Measurements from ENCODE around the gene CHAF1B. TPM values are rescaled to one million over a fixed set of nuclear protein-coding genes. Genes with fewer than 3 reads are reported as not detected.
"Not testable (repeated sequence)": the region's sequence is repeated elsewhere in the genome, so short reads cannot be mapped to it uniquely, and the experiment has no call there.

The CHAF1B gene
- total RNA-seq (2014; rRNA removed; shearing (Covaris generic)) = 3.0 and 3.3 TPM in 2 replicates
- polyA plus RNA-seq (2016; fragmentation: Nextera tagmentation; extraction: Ambion mirVana) = 5.2 and 5.3 TPM in 2 replicates

DNA sequence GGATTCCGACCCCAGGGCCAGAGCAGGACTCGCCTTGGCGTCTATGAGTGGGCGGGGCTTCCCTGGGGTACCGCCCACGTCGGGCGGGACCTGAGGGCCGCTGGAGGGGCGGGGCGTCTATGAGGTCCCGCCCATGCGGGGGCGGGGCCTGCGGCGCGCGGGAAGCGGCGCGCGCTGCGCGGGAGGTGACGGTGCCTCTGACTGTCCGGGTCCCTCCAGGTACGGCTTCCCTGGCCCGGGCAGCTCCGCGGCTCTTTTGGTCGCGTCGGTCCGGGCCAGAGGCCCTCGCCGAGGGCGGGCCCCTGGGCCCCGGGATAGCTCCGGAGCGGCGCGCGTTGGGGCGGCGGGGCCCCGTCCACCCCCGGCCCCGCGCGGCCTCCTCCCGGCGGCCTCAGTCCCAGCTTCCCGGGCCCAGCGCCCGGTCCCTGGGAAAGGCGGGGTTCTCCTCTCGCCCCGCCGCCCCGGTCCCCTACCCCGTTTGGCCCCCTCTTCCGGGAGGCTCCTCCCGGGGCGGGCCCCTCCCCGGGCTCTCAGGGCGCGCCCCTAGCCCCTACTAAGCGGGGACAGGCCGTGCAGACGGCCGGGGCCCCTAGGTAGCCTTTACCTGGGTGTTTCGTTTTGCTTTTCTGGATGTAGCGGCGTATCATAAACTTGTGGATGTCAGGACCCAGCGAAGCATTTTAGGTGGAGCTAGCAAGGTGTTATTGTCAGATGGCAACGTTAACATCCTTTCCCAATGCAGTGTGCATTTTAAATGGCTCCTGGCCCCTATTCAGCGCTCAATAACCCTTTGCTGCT is at the start of gene CHAF1B:
Gene CHAF1B (plus strand): TSS at position 160 of the 798 bp plus-strand sequence. CDS start 745 bp downstream, outside the sequence.
- Histone ChIP-seq H3K36me3 (ENCODE audit: low read depth) (no peaks in the 10 kb centered on the region), H3K4me1 (ENCODE audit: insufficient read depth) (peaks cover 5% of the 10 kb centered on the region; the same call in 1 of the 2 replicates), H3K9me2 (ENCODE audit: insufficient read depth) (no peaks in the 10 kb centered on the region), H3K27ac (no peak within 1 kb of the TSS), H3F3A (ENCODE audit: insufficient read depth) (peaks cover 12% of the 10 kb centered on the region; the same call in 1 of the 2 replicates), H3K4me3 (peak within 1 kb of the TSS; percentile 84), H2AFZ (peak within 1 kb of the TSS; percentile 88), H3K9me3 (ENCODE audit: low read depth) (no peaks in the 10 kb centered on the region), H3K27me3 (replicated peaks; ENCODE audit: insufficient read depth) (no peaks in the 10 kb centered on the region), H4K20me1 (ENCODE audit: insufficient read depth) (no peaks in the 10 kb centered on the region), H3K9ac (peak within 1 kb of the TSS; percentile 81), H3K79me2 (ENCODE audit: insufficient read depth) (no peaks in the 10 kb centered on the region), H3K4me2 (ENCODE audit: unreplicated experiment) (peak within 1 kb of the TSS; percentile 90)
- TF ChIP-seq EZH2phosphoT487 (IDR thresholded peaks at IDR 0.05; ENCODE audit: insufficient read depth, low read depth) (no peak), EZH2 (IDR thresholded peaks at IDR 0.05; ENCODE audit: insufficient read depth, poor library complexity, severe bottlenecking) (no peak)
- WGBS, 2 experiments (ENCODE audit: low coverage in 1 of 2, low lambda C conversion rate in 2 of 2, missing lambda C conversion rate in 2 of 2) = 2 to 4% methylated on average over 26 to 48 of the region's 77 CpGs
- in situ Hi-C loops (cut with MboI) = no loop called here
- peak; percentile 91 for DNase-seq

DNA sequence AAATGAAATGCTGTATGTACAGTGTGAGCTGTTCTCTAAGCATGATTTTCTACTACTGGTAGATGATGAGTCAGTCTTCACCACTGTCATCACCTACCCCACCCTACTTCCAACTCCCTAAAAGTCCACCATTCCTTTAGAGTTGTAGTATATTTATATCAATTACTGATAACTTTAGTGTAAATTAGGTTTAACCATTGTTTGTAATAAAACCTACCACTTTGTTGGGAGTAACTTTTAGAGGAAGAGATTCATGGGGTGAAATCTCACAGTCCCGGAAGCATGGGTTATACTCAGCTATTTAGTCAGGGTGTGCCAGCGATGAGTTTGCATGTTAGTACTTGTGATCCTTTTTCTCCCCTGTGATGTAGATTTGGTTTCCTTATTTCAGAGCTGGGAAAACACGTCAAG is 48.1 kb upstream of the CHAF1B start:
- Histone ChIP-seq H3K9me3 (ENCODE audit: low read depth) (no peaks in the 10 kb centered on the region), H3K79me2 (ENCODE audit: insufficient read depth) (peaks cover 90% of the 10 kb centered on the region), H4K20me1 (ENCODE audit: insufficient read depth) (no peaks in the 10 kb centered on the region), H3K4me2 (ENCODE audit: unreplicated experiment) (peak overlapping the region; percentile 55), H3K4me1 (ENCODE audit: insufficient read depth) (peaks cover 23% of the 10 kb centered on the region), H3F3A (ENCODE audit: insufficient read depth) (peaks cover 23% of the 10 kb centered on the region), H3K27me3 (replicated peaks; ENCODE audit: insufficient read depth) (no peaks in the 10 kb centered on the region), H3K4me3 (peak overlapping the region; percentile 20; the same call in 1 of the 2 replicates), H3K27ac (peak overlapping the region; percentile 84), H2AFZ (0 out of 2 replicates have a peak overlapping the region, but pooled peaks have one; percentile 28), H3K9me2 (ENCODE audit: insufficient read depth) (no peaks in the 10 kb centered on the region), H3K36me3 (ENCODE audit: low read depth) (peaks cover 28% of the 10 kb centered on the region), H3K9ac (peak overlapping the region; percentile 22)
- TF ChIP-seq EZH2phosphoT487 (IDR thresholded peaks at IDR 0.05; ENCODE audit: insufficient read depth, low read depth) (no peak), EZH2 (IDR thresholded peaks at IDR 0.05; ENCODE audit: insufficient read depth, poor library complexity, severe bottlenecking) (no peak)
- DNase-seq = peak; percentile 85
- in situ Hi-C loops (cut with MboI) = loop anchor here (10.0 kb wide), 1 partner anchor 192 kb away; no protein-coding TSS in a partner anchor
- 47 to 51% methylated on average over 3 of the region's 3 CpGs for WGBS, 2 experiments (ENCODE audit: low coverage in 1 of 2, low lambda C conversion rate in 2 of 2, missing lambda C conversion rate in 2 of 2)

DNA sequence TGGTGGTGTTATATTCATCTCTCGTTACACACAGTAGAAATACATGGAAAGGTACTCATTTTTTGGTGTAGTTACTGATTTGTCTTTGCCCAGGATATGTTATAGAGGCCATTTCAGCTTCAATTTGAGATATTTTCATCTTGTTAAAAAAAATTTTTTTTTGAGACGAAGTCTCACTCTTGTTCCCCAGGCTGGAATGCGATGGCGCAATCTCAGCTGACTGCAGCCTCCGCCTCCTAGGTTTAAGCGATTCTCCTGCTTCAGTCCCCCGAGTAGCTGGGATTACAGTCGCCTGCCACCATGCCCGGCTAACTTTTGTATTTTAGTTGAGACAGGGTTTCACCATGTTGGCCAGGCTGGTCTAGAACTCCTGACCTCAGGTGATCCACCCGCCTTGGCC is 46.2 kb upstream of the CHAF1B start:
- H3K27ac ChIP-seq = no peak overlapping the region
- H3K79me2 ChIP-seq (ENCODE audit: insufficient read depth) = peaks cover 86% of the 10 kb centered on the region
- H3F3A ChIP-seq (ENCODE audit: insufficient read depth) = peaks cover 23% of the 10 kb centered on the region
- no peak overlapping the region for H3K4me3 ChIP-seq
- H3K9me2 ChIP-seq (ENCODE audit: insufficient read depth) = no peaks in the 10 kb centered on the region
- no peaks in the 10 kb centered on the region for H4K20me1 ChIP-seq (ENCODE audit: insufficient read depth)
- peaks cover 34% of the 10 kb centered on the region for H3K36me3 ChIP-seq (ENCODE audit: low read depth)
- no peak overlapping the region for H3K9ac ChIP-seq
- no peak overlapping the region for H3K4me2 ChIP-seq (ENCODE audit: unreplicated experiment)
- WGBS, 2 experiments (ENCODE audit: low coverage in 1 of 2, low lambda C conversion rate in 2 of 2, missing lambda C conversion rate in 2 of 2) = 96 to 98% methylated on average over 10 of the region's 10 CpGs
- H2AFZ ChIP-seq = no peak overlapping the region
- peaks cover 23% of the 10 kb centered on the region for H3K4me1 ChIP-seq (ENCODE audit: insufficient read depth)
- in situ Hi-C loops (cut with MboI) = loop anchor here (10.0 kb wide), 1 partner anchor 194 kb away; no protein-coding TSS in a partner anchor
- no peak for DNase-seq
- TF ChIP-seq EZH2 (IDR thresholded peaks at IDR 0.05; ENCODE audit: insufficient read depth, poor library complexity, severe bottlenecking) (no peak), EZH2phosphoT487 (IDR thresholded peaks at IDR 0.05; ENCODE audit: insufficient read depth, low read depth) (no peak)
- H3K9me3 ChIP-seq (ENCODE audit: low read depth) = no peaks in the 10 kb centered on the region
- H3K27me3 ChIP-seq (replicated peaks; ENCODE audit: insufficient read depth) = no peaks in the 10 kb centered on the region

DNA sequence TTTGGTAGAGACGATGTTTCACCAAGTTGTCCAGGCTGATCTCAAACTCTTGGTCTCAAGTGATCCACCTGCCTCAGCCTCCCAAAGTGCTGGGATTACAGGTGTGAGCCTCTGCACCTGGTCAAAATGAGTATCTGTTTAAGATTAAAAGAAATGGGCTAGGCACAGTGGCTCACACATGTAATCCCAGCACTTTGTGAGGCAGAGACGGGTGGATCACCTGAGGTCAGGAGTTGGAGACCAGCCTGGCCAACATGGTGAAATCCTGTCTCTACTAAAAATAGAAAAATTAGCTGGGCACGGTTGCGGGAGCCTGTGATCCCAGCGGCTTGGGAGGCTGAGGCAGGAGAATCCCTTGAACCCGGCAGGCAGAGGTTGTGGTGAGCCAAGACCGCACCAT is 42.6 kb upstream of the CHAF1B start:
- H3K27ac ChIP-seq; H3K9me2 ChIP-seq (ENCODE audit: insufficient read depth); H4K20me1 ChIP-seq (ENCODE audit: insufficient read depth); H3K9ac ChIP-seq; H2AFZ ChIP-seq; H3K27me3 ChIP-seq (replicated peaks; ENCODE audit: insufficient read depth); in situ Hi-C loops (cut with MboI); H3K4me2 ChIP-seq (ENCODE audit: unreplicated experiment); DNase-seq; H3K9me3 ChIP-seq (ENCODE audit: low read depth); H3K4me3 ChIP-seq: not testable (repeated sequence)
- 99 to 100% methylated on average over 7 of the region's 7 CpGs for WGBS, 2 experiments (ENCODE audit: low coverage in 1 of 2, low lambda C conversion rate in 2 of 2, missing lambda C conversion rate in 2 of 2)
- peaks cover 15% of the 10 kb centered on the region for H3K4me1 ChIP-seq (ENCODE audit: insufficient read depth)
- peaks cover 68% of the 10 kb centered on the region for H3K79me2 ChIP-seq (ENCODE audit: insufficient read depth)
- H3F3A ChIP-seq (ENCODE audit: insufficient read depth) = peaks cover 25% of the 10 kb centered on the region
- peaks cover 52% of the 10 kb centered on the region for H3K36me3 ChIP-seq (ENCODE audit: low read depth)

All from GM23248 (cell line).